OCI-LY1 (cell line): ENCODE data around the gene MPP1.

ENCODE experiments used
- EZH2 ChIP-seq: fragments of 200-600 bp; sonication (generic), shearing (Covaris generic); IDR thresholded peaks from 2 replicates; pipeline ENCODE4 v1.8.0; 2017; ENCODE audit warnings: borderline replicate concordance, mixed run types, mild to moderate bottlenecking, antibody characterized with exemption, low read length, moderate library complexity, mixed read lengths
- TF ChIP-seq, protein P1 (sequence below): fragments of 200-600 bp; sonication (generic), shearing (Covaris generic); IDR thresholded peaks from 2 replicates; pipeline ENCODE4 v1.5.1; 2017; ENCODE audit warnings: mild to moderate bottlenecking, antibody characterized with exemption, low read length, moderate library complexity, mixed read lengths

GRCh38 chrX:154813801-154814200 lies 8.5 kb upstream of the MPP1 start:
- TF ChIP-seq, protein P1, sequence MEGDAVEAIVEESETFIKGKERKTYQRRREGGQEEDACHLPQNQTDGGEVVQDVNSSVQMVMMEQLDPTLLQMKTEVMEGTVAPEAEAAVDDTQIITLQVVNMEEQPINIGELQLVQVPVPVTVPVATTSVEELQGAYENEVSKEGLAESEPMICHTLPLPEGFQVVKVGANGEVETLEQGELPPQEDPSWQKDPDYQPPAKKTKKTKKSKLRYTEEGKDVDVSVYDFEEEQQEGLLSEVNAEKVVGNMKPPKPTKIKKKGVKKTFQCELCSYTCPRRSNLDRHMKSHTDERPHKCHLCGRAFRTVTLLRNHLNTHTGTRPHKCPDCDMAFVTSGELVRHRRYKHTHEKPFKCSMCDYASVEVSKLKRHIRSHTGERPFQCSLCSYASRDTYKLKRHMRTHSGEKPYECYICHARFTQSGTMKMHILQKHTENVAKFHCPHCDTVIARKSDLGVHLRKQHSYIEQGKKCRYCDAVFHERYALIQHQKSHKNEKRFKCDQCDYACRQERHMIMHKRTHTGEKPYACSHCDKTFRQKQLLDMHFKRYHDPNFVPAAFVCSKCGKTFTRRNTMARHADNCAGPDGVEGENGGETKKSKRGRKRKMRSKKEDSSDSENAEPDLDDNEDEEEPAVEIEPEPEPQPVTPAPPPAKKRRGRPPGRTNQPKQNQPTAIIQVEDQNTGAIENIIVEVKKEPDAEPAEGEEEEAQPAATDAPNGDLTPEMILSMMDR: no peak
- TF ChIP-seq EZH2: no peak
